Measurements from ENCODE around the gene AEBP1.

DNA sequence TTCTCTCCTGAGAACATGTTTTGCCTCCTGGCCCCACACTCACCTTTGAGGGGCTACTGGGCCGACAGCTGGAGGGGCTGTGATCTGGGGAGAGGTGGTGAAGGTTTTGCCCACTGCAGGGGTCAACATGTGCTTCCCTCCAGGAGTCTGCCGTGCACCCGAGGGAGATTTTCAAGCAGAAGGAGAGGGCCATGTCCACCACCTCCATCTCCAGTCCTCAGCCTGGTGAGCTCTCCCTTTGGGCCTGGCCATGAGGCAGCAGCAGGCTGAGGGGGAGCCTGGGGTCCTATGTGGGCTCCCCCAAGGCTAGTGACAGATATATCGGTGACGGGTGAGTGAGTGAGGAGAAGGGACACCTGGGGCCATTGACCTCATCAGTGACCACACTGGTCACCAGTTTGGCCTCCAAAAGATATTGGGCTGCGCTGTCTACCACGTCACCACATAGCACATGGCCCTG, 45.4 kb upstream of the AEBP1 start:
- TF ChIP-seq, protein P1, sequence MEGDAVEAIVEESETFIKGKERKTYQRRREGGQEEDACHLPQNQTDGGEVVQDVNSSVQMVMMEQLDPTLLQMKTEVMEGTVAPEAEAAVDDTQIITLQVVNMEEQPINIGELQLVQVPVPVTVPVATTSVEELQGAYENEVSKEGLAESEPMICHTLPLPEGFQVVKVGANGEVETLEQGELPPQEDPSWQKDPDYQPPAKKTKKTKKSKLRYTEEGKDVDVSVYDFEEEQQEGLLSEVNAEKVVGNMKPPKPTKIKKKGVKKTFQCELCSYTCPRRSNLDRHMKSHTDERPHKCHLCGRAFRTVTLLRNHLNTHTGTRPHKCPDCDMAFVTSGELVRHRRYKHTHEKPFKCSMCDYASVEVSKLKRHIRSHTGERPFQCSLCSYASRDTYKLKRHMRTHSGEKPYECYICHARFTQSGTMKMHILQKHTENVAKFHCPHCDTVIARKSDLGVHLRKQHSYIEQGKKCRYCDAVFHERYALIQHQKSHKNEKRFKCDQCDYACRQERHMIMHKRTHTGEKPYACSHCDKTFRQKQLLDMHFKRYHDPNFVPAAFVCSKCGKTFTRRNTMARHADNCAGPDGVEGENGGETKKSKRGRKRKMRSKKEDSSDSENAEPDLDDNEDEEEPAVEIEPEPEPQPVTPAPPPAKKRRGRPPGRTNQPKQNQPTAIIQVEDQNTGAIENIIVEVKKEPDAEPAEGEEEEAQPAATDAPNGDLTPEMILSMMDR (conservative IDR thresholded peaks at IDR 0.05; ENCODE audit: low read depth, low read length) = no peak
- TF ChIP-seq EZH2 (IDR thresholded peaks at IDR 0.05; ENCODE audit: borderline replicate concordance, low read depth, low read length, poor library complexity, severe bottlenecking) = no peak

Measured in A673 (cell line).